Stimulated activated CD8-positive, alpha-beta memory T cell treated with anti-CD3 and anti-CD28 coated beads, Interleukin-12 subunit alpha, Interleukin-12 subunit beta, amount 100 ng/mL, for 1 hour (primary cell): ENCODE measurements around the gene SEMA3C.

ENCODE experiments used
- DNase-seq: peaks from one replicate; pipeline ENCODE4 v3.0.0-alpha.2; 2020; ENCODE audit warnings: low read depth

SEMA3C gene

DNA sequence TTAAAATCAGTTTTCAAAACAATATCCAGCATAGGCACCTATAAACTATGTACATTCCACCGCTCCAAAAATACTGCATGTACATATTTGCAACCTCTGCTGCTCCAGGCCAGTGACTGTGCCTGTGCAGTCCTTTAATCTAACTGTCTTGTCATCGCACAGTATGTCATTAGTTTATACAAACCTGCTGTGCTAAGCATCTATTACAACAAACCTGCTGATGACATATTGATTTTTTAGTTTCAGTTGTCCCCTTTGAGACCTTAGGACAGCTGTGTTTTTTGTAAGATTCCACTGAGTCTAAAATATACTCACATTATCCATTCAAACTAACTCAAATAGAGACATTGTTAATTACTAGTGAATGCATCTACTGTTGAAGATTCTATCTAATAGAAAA, 33.1 kb downstream of the SEMA3C start:
- no peak for DNase-seq

DNA sequence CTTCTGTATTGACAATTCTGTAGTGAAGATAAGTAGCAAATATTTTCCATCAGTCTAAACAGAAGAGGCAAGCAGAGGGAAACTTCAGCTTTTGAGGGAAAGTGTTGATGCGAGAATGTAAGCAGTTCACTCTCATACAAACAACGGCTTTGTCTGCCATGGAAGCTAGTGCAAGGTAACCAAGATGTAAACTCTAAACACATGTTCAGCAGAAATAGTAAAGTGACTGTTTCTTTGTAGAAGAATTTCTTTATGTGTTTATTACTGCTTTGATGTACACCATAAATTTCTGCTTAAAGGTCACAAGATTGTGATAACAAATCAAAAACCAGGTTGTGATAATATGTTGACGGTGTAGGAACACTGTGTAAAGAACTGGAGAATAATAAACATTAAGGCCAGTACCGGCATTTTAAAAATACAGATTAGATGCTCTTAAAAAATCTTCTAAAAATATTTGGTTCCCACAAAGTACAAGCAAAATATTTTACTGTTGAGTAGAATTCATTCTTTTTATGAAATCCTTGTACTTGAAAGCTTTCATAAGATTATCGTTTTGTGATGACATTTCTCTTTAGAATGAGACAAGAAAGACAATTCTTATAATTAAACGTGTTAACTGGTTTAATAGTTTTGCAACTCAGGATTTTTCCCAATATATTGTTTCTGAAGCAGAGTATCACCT, 34.2 kb downstream of the SEMA3C start:
- no peak for DNase-seq

DNA sequence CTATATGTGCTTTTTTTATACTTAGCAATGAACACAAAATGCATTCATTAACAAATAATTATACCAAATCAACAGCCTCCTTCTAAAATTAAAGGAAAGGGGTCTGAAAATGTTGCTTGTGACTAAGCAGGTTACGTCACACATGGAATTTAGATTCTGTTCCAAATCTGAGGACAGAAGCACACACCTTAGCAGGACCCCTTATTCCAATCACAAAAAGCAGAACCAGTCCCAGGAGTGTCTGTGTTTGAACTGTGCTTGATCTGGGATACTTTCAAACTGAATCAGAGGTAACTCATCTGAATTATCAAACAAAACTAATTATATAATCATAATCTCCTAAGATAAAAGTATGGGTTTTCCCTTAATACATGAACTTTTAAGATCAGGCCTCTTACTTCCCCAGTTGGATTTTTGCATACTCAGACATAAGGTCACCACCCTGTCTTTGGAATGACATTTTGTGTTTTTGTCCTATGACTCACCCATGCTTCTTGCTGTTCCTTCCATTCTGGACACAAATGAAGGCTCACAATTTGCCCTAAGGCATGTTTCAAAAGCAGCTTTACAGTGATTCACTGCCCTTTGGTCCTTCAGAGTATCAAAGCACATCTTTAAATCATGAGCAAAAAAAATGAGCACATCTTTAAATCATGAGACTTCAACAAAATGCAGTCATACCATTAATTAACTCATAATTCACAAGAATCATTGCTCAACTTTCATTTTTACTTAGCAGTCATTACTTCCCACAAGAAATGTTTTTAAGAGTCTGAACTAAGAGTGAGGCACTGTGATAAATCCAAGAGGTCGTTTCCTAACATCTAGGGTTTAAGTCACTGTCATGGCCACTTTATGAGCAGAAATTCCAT, 35.5 kb downstream of the SEMA3C start:
- no peak for DNase-seq

DNA sequence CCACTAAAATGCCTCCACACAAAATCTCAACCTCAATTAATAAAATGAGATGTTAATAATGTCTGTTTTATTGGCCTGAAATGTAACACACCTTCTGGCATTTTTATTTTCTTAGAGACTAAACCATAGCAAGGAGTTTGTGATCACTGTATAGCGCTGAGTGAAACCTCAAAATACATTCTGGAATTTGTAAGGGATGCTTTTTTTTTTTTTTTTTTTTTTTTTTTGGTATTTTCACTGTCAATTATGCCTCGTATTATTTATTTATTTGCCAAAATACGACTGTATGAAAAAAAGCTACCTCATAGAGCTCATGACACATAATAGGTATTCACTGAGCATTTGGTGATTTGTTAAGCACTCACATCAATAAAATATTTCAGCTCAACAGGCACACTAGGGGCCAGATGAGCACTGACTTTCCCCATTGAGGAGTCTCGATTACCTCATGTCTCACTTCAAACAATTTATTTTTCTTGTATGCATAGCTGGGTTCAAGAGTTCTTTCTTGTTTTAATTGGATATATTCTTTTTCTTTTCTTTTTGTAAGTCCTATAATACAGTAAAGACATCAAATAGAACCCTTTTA, 36.5 kb downstream of the SEMA3C start:
- DNase-seq, result no peak

DNA sequence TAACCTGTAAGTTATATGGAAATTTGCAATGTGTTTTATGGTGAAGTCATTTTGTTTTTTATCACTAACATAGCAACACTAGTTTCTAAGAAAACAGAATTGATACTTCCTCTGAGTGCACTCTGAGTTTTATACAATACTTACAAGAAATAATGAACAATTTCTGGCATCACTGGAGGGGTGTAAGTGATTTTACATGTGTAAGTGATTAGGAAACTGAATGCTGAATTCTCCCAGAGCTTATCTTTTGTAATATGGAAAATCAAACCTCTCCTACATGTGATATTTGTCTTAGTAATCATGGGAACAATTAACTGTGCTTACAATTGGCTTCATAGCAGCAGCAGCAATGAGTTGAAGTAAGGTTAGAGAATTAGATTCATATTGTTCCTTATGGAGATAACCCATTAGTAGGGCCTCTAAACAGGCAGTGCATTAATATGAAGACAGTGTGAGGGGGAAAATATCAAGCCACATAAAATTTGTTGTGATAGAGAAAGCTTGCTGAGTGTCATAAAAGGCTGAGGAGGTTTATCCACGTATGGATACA, 37.4 kb downstream of the SEMA3C start:
- no peak for DNase-seq

DNA sequence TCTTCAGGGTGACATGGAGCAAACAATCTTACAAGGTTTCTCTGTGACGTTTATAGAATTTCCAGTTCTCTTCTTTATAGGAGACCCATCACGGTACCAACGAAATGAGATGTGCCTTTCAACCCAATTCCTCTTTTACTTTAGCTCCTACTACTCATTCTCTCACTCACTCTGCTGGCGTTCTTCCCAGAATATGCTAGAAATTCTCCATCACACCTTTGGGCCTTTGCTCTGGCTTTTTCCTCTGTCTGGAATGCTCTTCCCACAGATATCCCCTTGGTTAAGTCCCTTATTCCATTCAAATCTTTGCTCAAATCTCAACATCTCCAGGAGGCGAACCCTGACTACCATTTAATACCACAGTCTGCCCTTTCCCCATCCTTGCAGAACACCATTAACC, 39.0 kb downstream of the SEMA3C start:
- DNase-seq, result no peak

DNA sequence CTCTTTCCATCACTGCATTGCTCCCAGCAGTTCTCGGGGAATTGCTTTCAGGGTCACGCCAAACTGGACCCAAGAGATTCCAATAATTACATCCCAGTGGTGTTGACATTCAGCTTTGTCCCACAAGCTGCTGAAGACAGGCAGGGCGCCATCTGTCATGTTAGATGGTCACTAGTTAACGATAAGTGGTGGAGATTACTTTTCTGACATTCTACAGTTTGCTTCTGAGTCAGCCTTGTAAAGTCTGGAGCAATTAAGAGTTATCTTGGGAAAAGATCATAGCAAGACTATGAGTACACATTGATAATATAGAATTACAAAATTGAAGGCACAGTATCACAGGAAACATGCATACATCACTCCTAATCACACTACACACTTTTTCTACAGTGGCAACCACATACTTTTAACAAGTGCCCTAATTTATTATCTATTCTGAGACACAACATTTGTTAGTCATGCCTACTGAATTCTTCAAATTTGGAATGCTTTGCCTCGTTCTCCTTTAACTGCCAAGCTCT, 41.9 kb downstream of the SEMA3C start:
- DNase-seq, result no peak

DNA sequence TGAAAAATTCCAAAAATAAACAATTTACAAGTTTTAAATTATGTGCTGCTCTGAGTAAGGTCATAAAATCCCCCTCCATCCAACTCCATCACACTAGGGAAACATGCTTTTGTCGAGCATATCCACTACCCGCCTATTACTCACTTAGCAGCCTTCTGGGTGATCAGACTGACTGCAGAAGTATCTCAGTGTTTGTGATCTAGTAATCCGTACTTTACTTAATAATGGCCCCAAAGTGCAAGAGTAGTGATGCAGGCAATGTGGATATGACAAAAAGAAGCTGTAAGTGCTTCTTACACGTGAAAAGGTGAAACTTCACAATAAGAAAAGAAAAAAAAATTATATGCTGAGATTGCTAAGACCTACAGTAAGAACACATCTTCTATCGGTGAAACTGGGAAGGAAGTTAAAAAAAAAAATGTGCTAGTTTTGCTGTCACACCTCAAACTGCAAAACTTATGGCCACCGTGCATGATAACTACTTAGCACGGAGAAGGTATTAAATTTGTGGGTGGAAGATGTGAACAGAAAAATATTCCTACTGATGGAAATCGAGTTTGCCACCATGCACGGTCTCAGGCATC, 43.2 kb downstream of the SEMA3C start:
- no peak for DNase-seq

DNA sequence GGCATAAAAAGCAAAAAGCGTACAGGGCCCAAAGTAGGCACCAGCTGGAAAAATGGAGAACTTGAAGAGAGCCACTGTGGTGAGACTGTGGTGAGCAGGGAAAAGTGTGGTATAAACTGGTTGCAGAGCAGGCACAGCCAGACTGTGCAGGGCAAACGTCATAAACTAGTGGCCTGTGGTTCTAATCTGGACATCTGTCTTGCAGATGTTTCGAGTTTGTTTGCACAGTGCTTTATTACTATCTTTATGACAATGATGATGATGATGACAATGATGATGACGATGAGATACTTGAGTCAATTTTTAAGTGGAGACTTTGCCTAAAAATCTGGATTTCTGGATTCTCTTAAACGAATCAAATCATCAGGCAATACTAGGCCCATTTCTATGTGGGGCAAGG, 45.7 kb downstream of the SEMA3C start:
- DNase-seq, result no peak

DNA sequence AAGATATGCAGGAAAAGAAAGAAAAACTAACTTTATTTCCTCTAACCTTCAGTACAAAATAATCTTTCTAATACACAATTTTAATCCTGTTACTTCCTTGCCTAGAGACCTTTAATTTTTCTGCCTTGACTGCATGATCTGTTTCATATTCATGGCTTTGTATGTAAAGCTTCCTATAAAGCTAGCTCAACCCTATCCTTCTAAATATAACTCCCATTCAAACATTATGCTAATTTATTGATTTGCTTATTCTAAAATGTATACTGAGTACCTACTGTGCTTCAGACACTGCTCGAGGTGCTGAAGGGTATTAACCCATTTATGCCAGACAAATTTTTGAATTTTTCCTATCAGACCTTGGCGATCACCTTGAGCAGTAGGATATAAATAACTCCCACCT, 47.6 kb downstream of the SEMA3C start:
- no peak for DNase-seq

DNA sequence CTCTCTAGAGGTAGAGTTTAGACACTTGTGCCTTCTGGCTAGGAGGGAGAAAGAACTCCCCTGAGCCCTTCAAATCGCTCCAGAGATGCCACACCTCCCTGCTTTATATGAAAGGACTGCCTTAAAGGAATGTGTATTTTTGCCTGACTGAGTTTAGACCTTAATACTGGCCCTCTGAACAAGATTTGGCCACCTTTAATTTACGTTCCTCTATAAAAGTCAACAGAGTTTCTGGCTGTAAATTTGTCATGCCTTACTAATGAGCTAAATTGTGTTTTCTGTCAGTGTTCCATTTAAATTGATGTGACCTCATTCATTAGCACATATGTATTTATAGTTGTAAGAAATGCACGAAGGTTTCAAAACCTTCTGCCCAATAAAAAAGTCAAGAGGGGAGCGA, 48.0 kb downstream of the SEMA3C start:
- no peak for DNase-seq

DNA sequence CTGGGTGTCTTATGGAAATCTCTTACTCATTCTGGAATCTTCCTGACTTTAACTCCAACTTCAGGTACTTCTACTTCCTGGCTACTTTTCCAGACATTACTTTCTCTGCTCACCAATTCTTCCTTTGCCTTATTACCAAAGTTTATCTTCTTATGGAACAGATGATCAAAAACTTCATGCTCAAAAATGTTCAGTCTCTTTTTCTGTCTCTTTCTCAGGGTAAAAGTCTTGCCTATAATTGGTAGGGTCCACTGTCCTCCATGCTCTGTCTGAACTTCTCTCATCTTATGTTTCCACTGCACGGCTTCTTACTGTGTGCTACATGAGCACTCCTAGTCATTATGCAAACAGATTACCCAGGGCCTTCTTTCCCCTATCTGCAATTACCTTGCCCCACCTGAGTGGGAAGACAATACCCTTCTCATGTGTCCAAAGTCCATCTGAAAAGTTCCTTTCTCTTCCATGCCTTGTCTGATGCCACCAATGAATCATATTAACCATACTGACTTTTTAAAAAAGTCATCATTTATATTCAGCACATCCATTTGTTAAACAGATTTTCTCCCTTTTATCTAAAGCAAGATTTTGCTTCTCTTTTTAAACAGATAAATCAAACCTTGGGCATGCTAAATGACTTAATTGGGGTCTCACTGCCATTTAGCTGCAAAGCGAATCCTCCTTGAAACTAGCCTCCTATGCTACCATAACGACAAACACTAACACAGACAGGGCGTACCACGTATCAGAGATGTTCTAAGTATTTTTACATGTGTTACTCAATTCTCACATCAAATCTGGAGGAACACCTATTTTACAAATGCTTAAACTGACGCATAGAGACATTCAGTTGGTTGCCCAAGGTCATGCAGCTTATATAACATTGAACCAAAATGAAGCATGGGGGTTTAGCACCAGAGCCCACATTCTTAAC, 48.8 kb downstream of the SEMA3C start:
- no peak for DNase-seq

DNA sequence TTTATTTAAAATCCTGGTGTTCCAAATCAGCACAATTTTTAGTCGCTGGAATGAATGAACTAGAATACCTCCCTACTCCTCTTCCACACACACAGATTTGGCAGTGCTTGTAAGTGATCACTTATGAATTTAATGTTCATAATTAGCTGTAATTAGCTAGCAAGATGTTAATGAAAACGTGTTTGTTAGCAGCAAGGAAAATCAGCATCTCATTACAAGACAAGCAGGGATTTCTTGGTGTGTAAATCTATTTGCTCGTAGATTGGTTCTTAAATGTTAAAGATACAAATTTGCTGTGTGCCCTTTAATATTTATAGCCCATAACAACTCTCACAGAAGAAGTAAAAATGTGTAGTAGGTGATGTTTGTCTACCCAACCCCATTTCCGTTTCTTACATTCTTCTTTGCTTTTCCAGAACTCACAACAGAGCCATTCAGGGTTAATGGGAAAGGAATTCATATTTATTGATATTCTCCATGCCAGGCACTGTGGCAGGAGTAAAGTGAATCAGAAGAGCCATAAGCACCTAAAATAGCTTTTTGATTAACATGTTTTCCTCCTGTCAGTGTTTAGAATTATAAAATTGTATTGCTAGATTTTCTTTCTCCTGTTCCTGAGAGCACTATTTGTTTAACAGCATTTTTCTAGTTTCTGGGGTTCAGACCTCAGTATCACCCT, 49.6 kb downstream of the SEMA3C start:
- no peak for DNase-seq

DNA sequence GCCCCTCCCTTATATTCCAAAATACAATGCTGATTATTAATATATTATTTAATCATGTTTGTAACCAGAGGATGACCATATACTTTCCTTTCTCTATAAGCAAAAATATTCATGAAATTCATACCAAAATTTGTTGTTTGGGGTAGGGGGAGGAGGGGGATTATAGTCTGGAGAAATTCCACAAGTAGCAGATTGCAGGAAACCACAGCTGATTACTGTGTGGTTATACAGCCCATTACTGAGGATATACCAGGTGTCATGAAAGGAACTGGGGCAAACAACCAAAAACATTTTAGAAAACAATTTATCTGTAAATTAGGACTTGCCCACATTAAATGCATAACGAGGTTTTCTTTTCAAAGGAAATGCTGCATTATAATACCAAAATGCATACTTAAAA, 50.3 kb downstream of the SEMA3C start:
- DNase-seq, result no peak

DNA sequence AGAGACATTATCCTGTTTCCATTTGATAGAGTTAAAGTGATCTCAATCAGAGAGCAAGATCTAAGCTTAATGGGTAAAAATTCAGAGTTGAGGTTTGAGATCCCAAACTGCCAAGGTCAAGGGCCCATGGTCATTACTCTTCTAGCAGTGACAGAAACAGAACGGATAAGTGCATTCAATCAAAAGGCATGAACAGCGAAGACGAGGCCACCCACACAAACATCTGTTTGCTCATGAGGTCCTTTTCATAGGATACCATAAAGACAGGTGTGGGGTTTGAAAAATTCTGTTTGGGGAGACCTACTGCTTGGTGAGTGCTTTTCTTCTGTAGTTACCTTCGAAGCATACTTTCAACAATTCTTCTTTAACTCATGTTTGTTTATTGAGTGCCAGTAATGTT, 58.3 kb downstream of the SEMA3C start:
- DNase-seq, result no peak

DNA sequence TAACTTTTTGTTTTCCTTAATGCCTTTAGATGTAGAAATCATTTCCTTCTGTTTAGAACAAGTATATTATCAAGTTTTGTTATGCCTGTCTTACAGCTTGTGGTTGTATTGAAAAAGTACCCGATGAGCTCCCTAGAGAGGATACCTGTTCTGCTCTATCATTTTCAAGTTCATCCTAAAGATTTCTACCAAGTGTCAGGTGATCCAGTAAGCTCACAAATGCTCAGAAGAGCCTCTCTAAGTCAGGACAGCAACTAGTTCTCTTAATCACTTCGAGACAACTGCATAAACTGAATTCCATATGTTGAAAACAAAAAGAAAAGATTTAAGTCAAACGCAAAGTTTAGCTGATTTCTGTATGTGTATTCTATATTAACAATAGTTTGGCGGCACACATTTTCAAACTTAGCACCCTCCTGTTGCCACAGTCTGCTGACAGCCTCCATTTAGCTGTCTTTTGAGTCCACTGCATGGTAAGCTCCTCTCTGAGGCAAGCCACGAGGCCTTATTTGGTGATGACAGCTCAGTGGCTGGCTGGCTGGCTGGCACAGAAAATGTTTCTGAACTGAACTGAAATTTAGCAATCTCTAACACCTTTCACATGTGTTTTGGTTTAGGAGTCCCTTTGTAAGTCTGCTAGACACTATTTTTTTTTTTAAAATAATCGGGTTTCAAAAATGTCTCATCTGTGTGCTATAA, 59.4 kb downstream of the SEMA3C start:
- no peak for DNase-seq

DNA sequence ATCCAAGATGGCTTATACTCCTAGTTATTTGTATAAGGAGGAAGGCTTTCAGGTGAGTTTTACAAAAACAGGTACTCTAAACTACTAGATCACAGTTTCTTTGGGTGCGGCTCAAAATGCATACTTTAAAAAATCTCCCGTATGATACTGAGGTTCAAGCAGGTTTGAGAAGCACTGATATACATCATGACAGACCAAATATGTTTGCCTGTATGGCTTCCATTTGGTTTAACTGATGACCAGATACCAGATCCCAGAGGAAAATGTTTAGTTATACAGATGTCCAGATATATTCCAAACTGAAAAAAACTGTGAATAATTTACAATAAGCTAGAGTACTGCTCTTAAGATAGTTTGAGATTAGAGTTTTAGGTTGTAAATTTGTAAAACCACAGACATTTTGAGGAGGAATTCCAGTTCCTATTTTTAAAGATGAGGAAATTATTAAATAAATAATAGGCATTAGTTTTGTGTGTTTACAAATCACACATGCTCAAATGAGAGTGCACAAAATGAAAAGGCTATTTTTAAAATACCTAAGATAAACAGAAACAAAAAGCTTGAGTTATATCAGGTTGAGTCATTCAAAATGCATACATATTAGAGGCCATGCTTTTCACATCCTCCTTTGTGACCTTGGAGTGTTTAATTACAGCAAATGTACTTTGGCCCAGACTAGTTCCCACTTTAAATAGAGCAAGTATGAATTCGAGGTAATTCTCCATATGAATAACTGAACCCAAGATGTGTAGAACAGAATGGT, 60.5 kb downstream of the SEMA3C start:
- no peak for DNase-seq

DNA sequence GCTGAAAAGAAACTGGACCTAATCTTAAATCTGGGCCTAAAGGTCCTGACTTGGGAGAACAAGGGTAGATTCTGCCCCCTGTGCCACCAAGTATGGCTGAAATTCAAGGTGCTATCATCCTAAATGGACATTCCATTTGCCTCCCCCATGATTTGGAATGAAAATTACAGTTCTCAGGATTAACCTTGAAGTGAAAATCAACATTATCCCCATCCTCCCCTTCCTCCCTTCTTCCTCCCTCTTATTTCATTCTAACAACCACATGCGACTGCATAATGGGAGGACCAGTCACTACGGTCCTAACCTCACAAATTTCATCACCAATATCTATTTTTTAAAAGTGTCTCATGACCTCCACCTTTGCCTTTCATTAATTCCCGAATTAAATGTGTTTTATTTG, 62.1 kb downstream of the SEMA3C start:
- DNase-seq, result no peak

DNA sequence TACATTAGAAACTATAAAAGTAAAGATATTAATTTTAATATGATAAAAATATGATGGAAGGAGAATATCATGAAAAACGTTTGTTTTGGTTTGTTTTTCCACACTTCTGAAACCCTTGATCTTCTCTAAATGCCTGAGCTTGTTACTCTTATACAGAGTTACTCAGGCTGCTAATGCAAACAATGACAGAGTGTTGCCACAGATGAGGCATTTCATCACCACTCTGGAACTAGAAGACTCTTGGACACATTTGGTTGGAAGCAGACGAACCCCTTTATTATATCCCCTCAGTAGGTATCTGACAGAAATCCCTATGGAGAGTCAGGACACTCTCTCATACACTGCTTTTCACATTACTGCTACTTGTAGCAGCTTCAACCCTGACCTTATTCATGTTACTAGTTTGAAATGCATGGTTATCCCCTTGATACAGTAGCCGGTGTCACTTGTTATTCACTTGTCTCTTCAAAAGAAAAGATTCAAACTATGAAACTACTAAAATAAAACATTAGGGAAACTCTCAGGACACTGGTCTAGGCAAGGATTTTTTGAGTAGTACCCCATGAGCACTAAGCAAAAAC, 66.9 kb downstream of the SEMA3C start:
- no peak for DNase-seq
